Kidney (tissue), 14 donors: ENCODE measurements around the gene LAMA5. TPM values are rescaled to one million over a fixed set of nuclear protein-coding genes. Genes with fewer than 3 reads are reported as not detected.

Experiments
- DNase-seq, 5 donors: peaks; one replicate each; pipeline ENCODE4 v3.0.0-alpha.2; 2013 to 2020
- FAIRE-seq: peaks from 2 replicates; lab custom pipeline; 2012; peaks lifted over from hg19 to GRCh38; lab: Jason Lieb, UNC
- H3K27ac ChIP-seq, 2 donors: one replicate each; pipeline ENCODE4 v1.7.0; 2013; ENCODE audit warnings: low read depth in 2 of 2, low read length in 2 of 2, inconsistent platforms in 1 of 2
- H3K27me3 ChIP-seq: one replicate; pipeline ENCODE4 v1.7.1; 2013; ENCODE audit warnings: low read length, inconsistent platforms; ENCODE audit not compliant: control insufficient read depth, insufficient read depth
- H3K36me3 ChIP-seq, 3 donors: one replicate each; pipeline versions ENCODE4 v1.7.0 to v1.7.1; 2013; ENCODE audit warnings: low read length in 3 of 3, control low read depth in 1 of 3, inconsistent platforms in 1 of 3; ENCODE audit not compliant: insufficient read depth in 3 of 3, control insufficient read depth in 2 of 3
- H3K4me1 ChIP-seq, 3 donors: one replicate each; pipeline versions ENCODE4 v1.7.0 to v1.7.1; 2013; ENCODE audit warnings: low read length in 3 of 3, inconsistent platforms in 1 of 3, low read depth in 1 of 3; ENCODE audit not compliant: control insufficient read depth in 2 of 3, insufficient read depth in 2 of 3
- H3K4me3 ChIP-seq, 3 donors: one replicate each; pipeline versions ENCODE4 v1.7.0 to v1.8.1; 2013; ENCODE audit warnings: low read length in 3 of 3, control low read depth in 1 of 3, inconsistent platforms in 1 of 3
- H3K9ac ChIP-seq, 3 donors: one replicate each; pipeline versions ENCODE4 v1.7.0 to v1.7.1; 2013; ENCODE audit warnings: low read length in 3 of 3, control low read depth in 1 of 3, inconsistent platforms in 1 of 3
- H3K9me3 ChIP-seq, 3 donors: one replicate each; pipeline versions ENCODE4 v1.7.0 to v1.7.1; 2013; ENCODE audit warnings: low read length in 3 of 3, control low read depth in 1 of 3, inconsistent platforms in 1 of 3; ENCODE audit not compliant: control insufficient read depth in 2 of 3, insufficient read depth in 1 of 3
- CTCF ChIP-seq: IDR thresholded peaks from 3 replicates; pipeline ENCODE4 v1.5.1; 2012; ENCODE audit warnings: mild to moderate bottlenecking, moderate library complexity, borderline replicate concordance; ENCODE audit not compliant: insufficient read depth; ENCODE audit errors: extremely low read depth
- intact Hi-C: fragments of 100-400 bp; cut with DNase I; formaldehyde crosslinking; loops from one replicate; pipeline ENCODE4 v1.11.1; 2022
- polyA plus RNA-seq: library from polyadenylated mRNA; stranded (reverse); fragments of 350-450 nt; fragmentation: Illumina TruSeq; extraction: RNeasy Lipid Tissue Mini Kit (QIAGEN cat#74804); gene quantifications from one replicate; pipeline ENCODE4 v1.2.3, GENCODE V29; 2014; ENCODE audit warnings: low read depth, low replicate concordance; ENCODE audit not compliant: insufficient read depth
- total RNA-seq: library from RNA; stranded (reverse); fragmentation: NEBNext Ultra II Directional; extraction: Animal tissue kit (Norgen Biotek cat#: 25700); gene quantifications from one replicate; pipeline ENCODE4 v1.2.1, GENCODE V29; 2021
- donor health status: control.
- donor health status: control.
- donor health status: control.
- donor health status: control.
- donor health status: control.
- donor health status: DM: yes; HTN: yes; CAD: no.
- donor health status: Normal renal cell carcinoma (clear cell type).

LAMA5 gene
- total and polyA plus RNA-seq, 2 donors from 2014 or later, result 94.0 to 342 TPM

GRCh38 chr20:62314711-62315302 lies 52.3 kb downstream of the LAMA5 start:
- TF ChIP-seq CTCF, result no peak
- Histone ChIP-seq H3K27ac (no peak overlapping the region), H3K9ac (no peak overlapping the region), H3K9me3 (no peaks in the 10 kb centered on the region), H3K27me3 (no peaks in the 10 kb centered on the region), H3K36me3 (peaks cover 0 to 34% (median 15%) of the 10 kb centered on the region in 3 donors), H3K4me3 (no peak overlapping the region), H3K4me1 (no peaks in the 10 kb centered on the region)
- no peak for FAIRE-seq
- DNase-seq, result no peak
- intact Hi-C loops, result no loop called here

GRCh38 chr20:62314339-62314638 lies 52.8 kb downstream of the LAMA5 start:
- H3K36me3 ChIP-seq, result peaks cover 0 to 34% (median 15%) of the 10 kb centered on the region in 3 donors
- no peak for DNase-seq
- no peaks in the 10 kb centered on the region for H3K9me3 ChIP-seq
- TF ChIP-seq CTCF, result no peak
- no peak overlapping the region for H3K9ac ChIP-seq
- H3K4me3 ChIP-seq, result no peak overlapping the region
- intact Hi-C loops, result no loop called here
- H3K27ac ChIP-seq, result no peak overlapping the region
- no peaks in the 10 kb centered on the region for H3K27me3 ChIP-seq
- FAIRE-seq, result no peak
- H3K4me1 ChIP-seq, result no peaks in the 10 kb centered on the region

- DNase-seq (no peak), FAIRE-seq (no peak)
- no peak overlapping the region for H3K27ac ChIP-seq
- no peaks in the 10 kb centered on the region for H3K4me1 ChIP-seq
- no peak overlapping the region for H3K9ac ChIP-seq
- H3K27me3 ChIP-seq, result no peaks in the 10 kb centered on the region
- no peak overlapping the region for H3K4me3 ChIP-seq
- H3K9me3 ChIP-seq, result no peaks in the 10 kb centered on the region
- H3K36me3 ChIP-seq, result peaks cover 0 to 38% (median 16%) of the 10 kb centered on the region in 3 donors
- intact Hi-C loops, result no loop called here
- no peak for TF ChIP-seq CTCF
Observed at GRCh38 chr20:62313460-62314338, 53.4 kb downstream of the LAMA5 start.
